NCI-H774 (cell line): ENCODE results near the gene ARHGAP27.
A peak's percentile ranks its signal among the peaks of the same experiment; 100 is the strongest.
"Not testable (repeated sequence)": the region's sequence is repeated elsewhere in the genome, so short reads cannot be mapped to it uniquely, and the experiment has no call there.

Experiments
- DNase-seq: peaks from one replicate; lab custom pipeline; 2025; lab: John Stamatoyannopoulos, UW

ARHGAP27 gene

GRCh38 chr17:45446872-45447625, 14.4 kb upstream of the ARHGAP27 start:
- not testable (repeated sequence) for DNase-seq

DNA sequence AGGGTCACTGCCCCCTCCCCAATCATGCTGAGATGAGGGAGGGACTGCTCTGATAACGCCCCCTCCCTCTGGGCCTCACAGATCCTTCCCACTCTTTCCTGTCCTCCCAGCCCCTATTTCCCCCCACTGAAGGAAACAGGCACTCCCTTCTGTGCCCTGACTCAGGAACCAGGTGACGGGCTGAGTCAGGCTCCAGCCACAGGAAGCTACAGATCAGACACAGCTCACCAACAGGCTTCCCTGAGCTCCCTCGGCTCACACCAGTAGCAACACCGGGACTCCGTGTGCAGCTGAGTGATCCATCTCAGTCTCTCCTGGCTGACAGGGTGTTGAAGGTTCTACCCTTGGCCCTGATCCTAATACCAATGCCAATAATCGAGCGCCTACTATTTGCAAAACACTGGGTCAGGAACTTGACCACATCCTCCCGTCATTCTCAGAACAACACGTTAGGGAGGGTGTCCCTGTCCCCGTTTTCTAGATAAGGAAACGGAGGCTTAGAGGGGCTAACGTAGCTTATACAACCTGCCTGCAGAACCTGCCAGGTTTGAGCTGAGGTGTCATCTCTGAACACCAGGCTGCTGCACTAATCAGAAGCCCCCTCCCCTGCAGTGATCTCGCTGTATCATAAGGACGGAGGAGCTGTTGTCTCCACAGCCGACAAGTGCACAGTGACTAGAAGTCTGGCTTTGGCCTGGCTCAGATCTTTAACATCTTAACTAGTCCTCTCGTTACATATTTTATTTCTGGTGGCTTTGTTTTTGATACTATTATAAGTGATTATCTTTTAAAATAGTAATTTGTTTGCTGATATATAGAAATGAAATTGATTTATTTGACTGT, 13.5 kb upstream of the ARHGAP27 start:
- DNase-seq: not testable (repeated sequence)

GRCh38 chr17:45444856-45445820, 12.5 kb upstream of the ARHGAP27 start:
- not testable (repeated sequence) for DNase-seq

DNA sequence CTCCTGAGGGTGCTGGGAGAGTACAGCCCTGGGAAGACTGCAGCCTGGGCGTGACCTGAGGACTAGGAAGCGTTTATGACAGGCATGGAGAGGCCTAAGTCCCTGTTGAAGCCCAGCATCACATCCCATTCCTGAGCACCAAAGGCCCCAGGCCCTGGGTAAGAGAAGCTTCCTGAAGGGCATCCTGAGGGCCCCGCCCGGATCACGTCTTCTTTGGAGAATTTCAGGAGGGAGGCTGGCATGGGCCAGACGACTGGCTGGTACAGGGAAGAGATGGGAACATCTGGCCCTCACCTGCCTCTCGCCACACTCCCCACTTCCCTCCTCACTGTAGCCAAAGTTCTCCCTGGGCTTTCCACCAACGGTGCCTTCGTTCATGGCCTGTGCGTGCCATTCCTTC, 11.6 kb upstream of the ARHGAP27 start:
- DNase-seq: not testable (repeated sequence)

DNA sequence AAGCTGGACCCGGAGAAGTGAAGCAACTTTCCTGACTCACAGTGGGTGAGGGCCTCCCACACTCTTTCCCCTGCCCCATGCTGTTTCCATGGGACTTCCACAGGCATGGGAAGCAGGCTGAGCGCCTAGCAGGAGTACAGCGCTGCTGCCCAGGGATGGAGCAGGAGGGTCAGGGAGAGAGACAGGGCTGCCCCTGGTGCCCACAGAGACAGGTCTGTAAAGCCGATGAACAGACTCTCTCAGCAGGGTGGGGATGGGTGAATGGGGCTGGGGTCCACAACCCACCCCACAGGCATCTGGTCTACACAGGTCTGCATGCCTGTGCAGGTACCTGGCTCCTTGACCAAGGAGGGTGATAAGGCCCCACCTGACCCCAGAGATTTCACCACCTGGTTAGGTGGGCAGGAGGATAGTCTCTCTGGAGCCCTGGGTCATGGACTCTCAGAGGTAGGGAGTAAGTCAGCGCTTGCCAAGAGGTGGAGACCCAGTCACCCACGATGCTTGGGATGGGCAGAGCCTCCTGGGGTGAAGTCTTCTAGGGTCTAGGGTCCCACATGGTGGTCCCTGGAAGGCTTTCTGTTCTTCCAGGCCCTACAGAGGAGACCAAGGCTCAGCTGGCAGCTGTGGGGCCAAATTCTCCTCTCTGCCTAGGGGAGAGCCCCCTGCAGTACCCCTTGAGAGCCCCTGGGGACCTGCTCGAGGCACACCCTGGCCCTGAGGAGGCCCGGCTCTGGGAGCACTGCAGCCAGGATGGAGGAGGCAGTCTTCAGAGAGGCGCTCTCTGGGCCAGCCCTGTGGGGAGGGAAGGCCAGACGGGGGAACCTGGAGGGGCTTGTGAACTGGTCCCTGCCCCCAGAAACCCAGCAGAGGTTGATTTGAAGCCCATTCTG, 10.9 kb upstream of the ARHGAP27 start:
- DNase-seq: not testable (repeated sequence)

GRCh38 chr17:45441526-45442310, 9.0 kb upstream of the ARHGAP27 start:
- DNase-seq: no peak

GRCh38 chr17:45440839-45441515, 8.3 kb upstream of the ARHGAP27 start:
- DNase-seq: not testable (repeated sequence)

GRCh38 chr17:45440161-45440778, 7.6 kb upstream of the ARHGAP27 start:
- DNase-seq: peak; percentile 4

DNA sequence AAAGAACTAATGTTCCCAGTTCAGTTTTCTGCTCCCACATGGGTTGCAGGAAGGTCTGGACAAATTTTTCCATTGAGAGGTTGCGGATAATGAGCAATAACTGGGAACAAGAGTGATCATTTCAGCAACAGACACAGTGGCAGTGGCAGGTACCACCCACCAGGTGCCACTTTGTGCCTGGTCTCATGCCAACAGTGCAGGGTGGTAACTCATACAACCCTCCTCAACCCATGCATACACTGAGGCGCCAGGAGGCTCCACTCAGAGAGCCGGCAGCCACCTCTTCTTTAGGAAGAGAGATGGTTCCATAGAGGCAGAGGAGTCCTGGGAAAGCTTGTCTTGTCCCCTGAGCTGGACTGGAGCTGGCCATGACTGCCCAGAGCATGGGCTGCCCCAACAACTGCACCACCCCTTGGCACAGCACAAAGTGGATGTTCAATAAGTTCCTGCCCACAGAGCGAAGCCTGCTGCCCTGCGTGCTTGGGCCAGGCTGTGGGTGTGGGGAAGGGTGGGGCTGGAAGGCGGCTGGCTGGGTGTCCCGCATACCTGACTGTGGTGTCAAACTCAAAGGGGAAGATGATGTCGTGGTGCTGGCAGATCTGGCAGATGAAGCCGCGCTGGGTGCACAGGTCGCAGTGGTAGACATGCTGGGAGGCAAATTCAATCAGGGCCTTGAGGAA, 6.4 kb upstream of the ARHGAP27 start:
- no peak for DNase-seq

DNA sequence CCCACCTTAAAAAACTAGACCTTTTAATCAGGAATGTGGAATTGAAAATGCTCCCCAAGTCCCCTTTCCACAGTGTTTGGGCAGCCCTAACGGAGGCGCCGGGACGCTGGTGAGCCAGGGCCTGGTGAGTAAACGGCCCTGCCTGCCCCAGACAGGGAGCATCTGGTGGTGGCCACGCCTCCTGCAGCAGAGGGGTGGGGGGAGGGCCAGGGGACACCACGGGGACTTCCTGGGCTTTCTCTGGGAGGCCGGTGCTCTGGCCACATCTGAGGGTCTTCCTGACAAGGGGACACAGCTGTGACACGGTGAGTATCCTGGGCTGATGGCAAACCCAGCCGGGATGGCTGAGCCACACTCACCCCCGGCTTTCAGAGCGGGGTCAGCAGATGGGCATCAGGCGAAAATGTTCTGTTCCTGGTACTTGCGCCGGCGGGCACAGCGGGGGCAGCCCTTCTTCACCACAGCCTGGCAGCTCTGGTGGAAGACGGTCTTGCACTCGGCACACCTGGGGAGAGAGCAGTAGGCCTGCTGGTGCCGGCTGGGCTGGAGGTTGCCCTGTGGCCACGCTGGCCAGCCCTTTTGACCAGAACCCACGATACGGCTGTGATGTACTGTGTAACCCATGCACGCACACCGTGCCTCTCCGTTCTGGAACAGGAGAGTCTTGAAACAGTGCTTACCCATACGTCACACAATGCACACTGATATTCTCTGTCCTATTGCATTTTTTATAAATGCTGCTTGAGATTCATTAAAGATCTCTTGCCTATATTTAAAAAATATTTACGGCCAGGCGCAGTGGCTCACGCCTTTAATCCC, 5.0 kb upstream of the ARHGAP27 start:
- DNase-seq: no peak

- DNase-seq: no peak
Observed at GRCh38 chr17:45436625-45437464, 4.2 kb upstream of the ARHGAP27 start.

DNA sequence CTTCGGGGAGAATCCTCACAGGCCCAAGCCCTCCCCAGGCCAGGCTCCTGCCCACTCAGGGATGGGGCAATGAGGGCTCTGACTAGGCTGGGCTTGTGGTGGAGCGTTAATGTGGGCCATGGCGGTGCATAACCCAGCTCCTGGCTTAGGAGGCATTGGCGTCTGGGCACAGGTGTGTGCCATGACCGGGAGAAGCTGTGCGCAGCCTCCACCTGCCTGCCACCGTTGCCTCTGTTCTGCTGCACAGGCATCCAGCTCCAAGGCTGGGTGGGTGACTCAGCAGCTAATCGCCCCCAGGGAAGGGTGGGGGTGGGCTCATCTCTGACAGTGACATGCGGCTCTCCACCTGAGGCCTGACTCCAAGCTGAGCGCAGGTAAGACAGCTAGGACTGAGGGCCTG, 3.5 kb upstream of the ARHGAP27 start:
- DNase-seq: no peak

- no peak for DNase-seq
Observed at GRCh38 chr17:45435481-45435880, 2.8 kb upstream of the ARHGAP27 start.

- no peak for DNase-seq
Observed at GRCh38 chr17:45433159-45433535, 477 bp upstream of the ARHGAP27 start.

- peak; percentile 86 for DNase-seq
Observed at GRCh38 chr17:45431531-45432404, 902 bp downstream of the ARHGAP27 start.
